T-helper 2 cell treated with Interferon-gamma antibody and Interleukin-4, amounts not matched to agents 100 ng/mL and 5 ng/mL, for 36 hours (primary cell): ENCODE data around the gene LGALS4. TPM values are rescaled to one million over a fixed set of nuclear protein-coding genes. Genes with fewer than 3 reads are reported as not detected.
"Not testable (repeated sequence)": the region's sequence is repeated elsewhere in the genome, so short reads cannot be mapped to it uniquely, and the experiment has no call there.

ENCODE experiments used
- intact Hi-C: fragments of 100-400 bp; cut with micrococcal nuclease; formaldehyde crosslinking; loops from one replicate; pipeline ENCODE4 v1.15.1; 2023
- total RNA-seq: library from RNA; stranded (reverse); gene quantifications from 2 replicates; pipeline ENCODE4 v1.2.3, GENCODE V29; 2022

Gene LGALS4
- total RNA-seq, 1 donor from 2014 or later, result 1.7 TPM

DNA sequence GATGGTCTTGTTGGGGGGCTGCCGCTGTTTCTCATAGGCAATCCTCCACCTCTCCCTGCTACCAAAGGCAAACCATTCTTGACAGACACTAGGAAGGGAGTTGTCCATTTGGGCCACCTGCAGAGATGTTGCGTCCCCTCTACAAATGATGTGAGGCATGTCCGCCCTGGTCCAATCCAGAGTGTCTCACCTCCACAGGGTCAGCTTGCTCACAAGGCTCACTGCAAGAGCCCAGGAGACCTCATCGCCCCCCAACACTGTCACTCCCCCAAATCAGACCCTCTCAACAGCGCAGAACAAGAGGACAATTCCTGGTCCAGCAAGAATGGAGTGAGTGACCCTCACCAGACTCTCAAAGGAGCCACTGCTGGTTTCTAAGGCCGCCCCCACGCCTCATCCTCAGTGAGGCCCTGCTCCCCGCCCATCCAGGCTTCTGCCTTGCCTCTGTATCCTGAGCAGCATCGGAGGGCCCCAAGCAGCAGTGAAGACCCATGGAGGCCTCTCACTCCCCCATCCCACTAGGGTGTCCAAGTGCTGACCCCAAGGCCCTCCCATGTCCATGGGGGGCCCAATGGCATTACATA lies 30.5 kb upstream of the LGALS4 start:
- intact Hi-C loops, result no loop called here

DNA sequence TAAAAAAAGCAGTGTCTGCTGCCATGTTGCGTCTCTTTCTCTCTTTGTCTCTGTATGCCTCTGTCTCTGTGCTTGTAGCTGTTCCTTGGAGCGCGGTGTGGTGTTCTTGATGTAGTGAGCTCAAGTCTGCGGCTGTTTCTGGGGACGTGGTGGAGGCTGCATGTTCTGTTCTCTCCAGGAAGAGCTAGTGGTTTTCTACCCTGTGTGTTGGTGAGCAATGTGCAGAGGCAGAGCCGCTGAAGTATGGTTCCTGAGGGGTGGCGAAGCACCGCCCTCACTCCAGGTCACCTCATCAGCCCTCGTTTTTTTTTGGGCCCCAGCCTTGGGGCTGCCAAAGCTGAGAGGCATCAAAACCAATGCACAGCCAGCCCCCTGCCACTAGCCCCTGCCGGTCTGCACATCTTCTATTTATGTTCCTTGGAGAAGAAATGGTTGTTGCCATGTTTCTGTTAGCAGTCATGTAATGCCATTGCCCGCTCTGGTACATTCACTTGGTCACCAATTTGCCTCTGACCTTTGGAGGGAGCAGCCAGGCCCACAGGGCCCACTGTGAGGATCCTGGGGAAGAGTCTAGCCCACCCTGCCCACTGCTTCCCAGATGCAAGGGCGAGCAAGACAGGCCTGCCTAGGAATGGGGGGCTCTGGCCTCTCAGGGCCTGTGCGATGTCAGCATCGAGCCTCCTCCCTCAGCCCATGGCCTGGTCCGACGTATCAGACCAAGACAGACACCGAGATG lies 29.9 kb upstream of the LGALS4 start:
- intact Hi-C loops, result loop anchor here (1.0 kb wide), 1 partner anchor 11 kb away; the partner anchor contains the start of gene ECH1

DNA sequence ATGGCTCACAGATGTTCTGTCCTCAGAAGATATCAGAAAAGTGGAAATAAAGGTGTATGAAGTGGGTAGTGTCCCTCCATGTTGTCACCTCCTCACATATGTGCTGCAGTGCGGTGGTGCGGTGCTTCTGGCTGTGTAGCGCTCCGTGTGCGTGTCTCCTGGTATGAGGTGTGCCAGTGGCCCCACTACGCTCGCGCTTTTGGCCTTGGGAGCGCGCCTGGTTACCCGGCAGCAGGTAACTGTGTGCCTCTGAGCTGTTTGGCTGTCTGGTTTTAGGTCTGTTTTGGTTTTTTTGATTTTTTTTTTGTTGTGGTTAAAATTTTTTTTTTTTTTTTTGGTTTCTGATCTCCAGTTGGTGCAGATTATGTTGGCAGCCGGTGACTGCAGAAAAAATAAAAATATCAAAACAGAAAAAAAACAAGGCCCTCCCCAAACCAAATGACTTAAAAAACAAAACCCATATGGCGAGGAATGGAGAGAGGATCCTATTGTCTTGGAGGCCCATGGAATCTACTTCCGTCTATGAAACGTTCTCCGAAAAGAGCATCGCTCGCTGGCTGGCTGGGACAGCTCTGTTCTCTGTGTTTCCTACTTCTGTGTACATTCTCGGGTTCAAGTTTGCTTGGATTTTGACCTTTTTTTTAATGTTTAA lies 29.2 kb upstream of the LGALS4 start:
- intact Hi-C loops, result loop anchor here (1.0 kb wide), 1 partner anchor 11 kb away; the partner anchor contains the start of gene ECH1

DNA sequence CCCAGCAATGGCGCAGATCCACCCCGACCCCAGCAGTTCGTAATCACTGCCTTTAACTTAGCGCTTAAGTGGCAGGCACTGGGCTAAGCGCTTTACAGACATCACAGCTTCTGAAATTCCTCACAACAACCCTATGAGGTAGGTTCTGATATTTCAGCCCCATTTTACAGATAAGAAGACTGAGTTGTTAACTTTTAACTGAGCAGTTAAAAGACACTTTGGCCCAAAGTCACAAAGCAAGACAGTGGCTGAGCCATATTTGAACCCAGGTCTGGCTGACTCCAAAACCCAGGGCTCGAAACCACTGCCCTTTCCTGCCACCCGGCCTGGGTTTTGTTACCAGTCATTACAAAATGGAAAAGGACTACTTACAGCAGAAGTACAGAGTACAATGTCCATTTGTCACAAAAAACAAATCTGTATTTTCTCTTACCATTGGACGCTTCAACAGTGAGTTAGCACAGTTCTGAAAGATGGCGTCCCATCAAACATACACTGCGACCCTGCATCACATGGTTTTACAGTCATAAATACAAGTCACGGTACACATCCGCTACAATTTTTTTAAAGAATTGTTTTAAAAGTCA lies 28.5 kb upstream of the LGALS4 start:
- intact Hi-C loops, result no loop called here

DNA sequence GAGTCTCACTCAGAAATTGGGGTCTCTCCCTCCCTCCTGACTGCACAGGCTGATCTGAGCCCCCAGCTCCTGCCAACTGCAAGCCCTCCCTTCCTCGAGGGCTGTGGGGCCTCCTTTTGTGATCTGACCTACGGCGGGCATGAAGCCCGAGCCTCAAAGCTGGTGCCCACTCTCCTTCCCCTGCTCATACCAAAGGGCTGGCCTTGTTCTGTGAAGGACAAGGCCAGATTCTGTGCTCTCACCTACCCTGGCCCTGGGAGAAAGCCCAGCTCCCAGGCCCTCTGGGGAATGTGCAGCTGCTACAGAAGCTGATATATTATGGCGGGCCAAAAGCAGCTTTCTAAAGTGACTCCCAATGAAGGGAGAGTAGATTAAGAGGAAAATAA lies 27.8 kb upstream of the LGALS4 start:
- intact Hi-C loops, result no loop called here

DNA sequence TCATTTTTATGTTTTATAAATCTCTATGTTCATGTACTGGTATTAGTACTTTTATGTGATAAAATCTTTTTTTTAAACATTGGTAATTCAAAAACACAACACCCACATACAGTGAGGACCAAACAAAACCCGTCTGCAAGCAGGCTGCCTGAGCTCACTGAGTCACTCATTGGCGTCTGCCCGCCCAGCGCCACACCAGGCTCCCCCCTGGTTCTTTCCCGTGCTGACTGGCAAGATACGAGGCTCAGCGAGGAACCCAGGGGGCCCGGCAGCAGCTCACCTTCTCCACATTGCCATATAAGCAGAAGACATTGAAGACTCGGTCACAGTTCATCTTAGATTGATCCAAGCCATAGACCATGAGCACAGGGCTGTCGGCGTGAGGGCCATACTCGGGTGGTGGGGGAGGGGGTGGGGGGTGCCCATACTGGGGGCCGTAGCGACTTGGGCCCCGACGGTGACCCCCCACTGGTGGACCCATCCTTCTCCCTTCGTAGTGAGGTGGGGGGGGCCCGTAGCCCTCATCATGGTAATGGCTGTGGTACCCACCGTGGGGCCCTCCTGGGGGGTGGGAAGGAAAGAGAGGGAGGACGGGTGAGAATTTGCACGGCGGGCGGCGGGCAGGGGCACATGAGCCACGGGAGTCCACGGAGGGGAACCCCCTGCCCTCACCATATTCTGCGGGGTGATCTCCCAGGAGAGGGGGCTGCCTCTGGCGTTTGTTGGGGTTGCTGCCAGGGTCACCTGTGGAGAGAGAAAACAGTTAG lies 27.3 kb upstream of the LGALS4 start:
- intact Hi-C loops, result no loop called here

DNA sequence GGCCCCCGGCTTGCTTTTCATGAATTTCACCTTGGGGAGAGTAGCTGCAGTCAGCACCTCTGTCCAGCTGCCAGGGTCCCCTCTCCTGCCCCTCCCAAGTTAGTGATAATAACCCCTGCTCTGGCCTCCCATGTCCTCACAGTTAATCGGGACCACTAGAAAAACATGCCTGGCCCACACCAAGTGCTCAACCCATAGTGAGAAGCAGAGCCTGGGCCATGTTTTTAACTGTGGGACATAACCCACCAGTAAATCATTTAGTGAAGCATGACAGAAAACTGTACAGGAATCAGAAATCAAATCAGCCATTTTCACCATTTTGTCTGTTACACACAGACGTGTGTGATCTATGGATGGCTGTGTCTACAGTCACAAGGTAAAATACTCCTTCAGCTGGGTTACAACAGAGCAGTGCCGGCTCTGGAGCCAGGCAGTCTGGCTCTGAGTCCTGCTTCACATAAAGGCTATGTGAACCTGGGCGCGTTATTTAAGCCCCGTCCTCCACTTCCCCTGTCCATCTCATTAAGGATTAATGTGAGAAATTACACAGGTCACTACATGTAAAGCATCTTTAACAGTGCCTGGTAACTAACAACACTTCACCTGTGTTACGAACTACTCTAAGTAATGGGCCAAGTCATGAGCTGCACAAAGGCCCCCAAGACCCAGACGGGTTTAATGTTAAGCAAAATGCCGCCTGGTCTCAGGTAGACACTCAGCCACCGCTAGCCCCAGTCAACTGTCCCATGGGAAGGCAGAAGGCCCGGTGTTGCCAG lies 26.4 kb upstream of the LGALS4 start:
- intact Hi-C loops, result no loop called here

DNA sequence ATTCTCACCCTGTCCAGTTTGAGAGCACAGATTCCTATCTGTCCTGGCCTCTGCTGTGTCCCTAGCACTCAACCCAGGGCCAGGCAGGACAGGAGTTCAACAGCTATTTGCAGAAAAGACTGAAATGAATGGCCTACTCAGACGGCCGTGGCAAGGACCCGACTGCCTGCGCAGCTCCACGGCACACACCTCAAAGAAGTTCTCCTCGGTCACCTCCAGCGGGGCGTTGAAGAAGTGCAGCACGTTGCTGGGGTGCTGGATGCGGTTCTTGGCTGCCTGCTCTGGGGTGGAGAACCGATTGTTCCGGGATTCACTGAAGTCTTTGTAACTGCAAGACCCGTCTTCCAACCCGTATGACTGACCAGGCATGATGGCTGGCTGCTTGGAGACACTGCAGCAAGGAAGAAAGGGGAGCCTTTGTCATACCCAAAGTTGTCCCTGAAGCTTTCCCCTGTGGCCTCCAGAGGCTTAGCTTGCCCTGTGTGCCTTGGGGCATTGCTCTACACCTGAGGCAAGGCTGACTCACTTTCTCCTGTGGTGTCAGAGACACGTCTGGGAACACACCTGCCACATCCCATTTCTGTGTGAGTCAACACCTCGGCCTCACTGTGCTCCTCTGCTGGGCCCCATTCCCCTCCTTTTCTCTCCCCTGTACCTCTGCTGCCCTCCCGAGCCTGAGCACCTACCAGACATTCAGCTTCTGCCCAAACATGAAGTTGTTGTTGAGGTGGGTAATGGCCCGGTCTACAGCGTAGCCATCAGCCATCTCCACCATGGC lies 25.7 kb upstream of the LGALS4 start:
- intact Hi-C loops, result no loop called here

DNA sequence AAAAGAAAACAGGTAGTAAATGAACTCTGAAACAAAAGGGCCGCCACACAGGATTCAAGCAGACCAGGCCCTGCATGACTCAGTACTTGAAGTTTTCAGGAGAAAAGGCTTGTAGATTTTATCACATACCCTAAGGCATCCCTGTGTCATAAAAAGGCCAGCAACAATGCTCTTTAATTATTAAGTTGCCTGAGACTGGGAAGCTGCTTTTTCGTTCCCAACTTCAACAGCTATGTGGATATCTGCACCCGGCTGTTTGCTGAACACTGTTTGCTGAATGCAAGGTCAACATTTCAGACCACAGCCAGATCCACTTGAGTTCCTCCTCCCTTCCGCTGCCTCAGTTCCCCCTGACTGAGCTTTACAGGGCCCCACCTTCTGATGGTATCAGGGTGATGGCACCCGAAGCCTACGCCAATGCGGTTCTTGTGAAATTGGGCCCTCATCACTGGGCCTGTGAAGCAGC lies 24.9 kb upstream of the LGALS4 start:
- intact Hi-C loops, result no loop called here

DNA sequence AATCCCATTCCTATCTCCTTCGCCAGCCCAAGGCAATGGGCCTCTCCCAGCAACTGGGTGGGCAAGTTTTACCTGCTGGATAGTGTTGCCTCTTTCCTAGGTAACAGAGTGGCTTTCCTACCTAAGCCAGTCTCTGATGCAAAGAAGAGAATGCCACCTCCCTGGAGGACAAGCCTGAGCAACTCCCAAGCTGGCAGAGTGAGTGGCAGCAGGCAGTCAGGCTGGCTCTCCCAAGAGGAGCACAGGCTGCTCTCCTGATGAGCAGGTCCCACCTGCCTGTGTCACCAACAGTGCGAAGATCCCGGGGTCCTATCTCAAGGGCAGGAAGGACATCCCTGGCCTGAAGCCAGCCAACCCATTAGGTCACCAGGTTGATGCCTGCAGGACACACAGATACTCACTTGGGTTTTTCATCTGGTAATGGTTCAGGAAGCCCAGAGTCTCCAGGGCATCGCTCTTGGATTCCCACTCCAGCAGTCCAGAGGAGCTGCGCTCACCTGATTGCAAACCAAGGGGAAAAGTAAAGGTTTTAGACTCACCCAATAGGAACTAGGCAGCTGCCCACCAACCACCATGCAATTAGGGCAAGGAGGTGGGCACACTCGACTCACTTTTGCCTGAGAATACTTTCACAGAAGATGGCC lies 24.4 kb upstream of the LGALS4 start:
- intact Hi-C loops, result no loop called here

DNA sequence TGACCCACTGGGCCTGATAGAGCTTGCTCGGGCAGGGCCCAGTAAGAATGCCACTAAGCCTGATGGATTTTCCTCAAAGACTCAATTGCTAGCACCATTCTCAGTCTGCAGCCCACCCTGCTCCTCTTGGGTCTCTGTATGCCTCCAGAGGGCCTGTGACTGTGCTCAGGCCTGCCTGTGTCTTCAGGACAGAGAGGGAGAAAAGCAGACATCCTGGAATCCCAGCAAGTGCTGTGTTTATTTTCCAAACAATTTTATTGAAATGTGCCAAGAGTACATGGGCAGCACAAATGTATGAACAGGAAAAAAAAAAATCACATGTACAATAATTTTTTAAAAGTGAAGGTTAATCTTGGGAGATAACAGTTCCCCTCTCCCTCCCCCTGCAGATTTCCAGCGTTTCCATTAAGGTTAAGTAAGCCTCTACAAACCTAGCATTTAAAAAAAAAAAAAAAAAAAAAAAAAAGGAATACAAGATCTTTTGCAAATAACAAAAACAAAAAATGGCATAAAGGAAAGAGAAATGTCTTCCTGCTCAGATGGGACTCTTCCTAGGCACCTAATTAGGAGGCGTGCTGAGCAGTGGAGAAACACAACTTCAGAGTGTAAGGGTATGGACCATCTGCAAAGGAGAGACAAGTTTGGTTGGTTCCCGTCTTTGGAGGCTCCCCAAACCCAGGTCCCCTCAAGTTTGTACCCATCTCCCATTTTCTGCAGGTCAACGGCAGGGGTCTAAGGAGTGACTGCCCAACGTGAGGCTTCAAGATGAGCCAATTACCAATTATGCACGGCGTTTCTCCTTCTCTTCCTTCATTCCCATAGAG lies 23.6 kb upstream of the LGALS4 start:
- intact Hi-C loops, result no loop called here

DNA sequence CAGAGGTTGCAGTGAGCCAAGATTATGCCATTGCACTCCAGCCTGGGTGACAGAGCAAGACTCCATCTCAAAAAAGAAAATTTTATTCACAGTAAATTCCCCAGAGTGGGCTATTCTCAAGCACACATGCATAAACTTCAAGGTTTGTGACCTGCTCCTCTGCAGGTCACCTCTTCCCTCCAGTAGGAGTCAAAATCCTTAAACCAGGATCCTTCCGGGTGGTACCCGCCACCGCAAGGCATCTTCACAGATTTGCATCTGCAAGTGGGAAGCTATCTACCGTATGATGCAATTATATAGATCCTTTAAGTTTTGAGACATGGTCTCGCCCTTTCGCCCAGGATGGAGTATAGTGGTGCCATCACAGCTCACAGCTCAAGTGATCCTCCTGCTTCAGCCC lies 21.8 kb upstream of the LGALS4 start:
- intact Hi-C loops, result no loop called here

DNA sequence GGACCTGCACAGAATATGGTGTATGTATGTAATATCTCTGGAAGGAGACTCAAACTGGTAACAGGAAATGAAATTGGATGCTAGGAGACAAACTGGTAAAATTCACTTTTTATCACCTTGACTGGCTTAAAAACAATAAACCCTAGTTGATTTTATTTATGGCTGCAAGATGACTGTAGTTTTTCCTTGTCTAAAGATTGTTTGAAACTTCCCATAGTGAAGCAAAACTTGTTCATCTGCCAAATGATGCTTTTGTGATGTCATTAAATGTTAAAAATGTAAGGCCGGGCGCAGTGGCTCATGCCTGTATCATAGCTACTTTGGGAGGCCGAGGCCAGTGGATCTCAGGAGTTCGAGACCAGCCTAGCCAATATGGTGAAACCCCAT lies 21.4 kb upstream of the LGALS4 start:
- intact Hi-C loops, result no loop called here

DNA sequence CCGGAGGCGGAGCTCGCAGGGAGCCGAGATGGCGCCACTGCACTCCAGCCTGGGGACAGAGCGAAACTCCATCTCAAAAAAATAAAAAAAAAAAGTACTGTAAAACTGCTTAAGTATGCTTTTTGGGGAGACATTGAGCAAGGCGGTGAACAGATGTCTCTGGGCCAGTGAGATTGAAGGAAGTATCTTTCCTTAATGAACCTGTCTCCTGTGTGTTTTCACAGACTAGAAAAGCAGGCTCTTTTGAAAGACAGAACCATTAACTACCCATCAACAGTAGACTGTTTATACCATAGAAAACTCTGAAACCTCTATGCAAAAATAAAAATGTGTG lies 20.3 kb upstream of the LGALS4 start:
- intact Hi-C loops, result loop anchor here (2.0 kb wide), 1 partner anchor 46 kb away; the partner anchor contains the start of gene RINL

DNA sequence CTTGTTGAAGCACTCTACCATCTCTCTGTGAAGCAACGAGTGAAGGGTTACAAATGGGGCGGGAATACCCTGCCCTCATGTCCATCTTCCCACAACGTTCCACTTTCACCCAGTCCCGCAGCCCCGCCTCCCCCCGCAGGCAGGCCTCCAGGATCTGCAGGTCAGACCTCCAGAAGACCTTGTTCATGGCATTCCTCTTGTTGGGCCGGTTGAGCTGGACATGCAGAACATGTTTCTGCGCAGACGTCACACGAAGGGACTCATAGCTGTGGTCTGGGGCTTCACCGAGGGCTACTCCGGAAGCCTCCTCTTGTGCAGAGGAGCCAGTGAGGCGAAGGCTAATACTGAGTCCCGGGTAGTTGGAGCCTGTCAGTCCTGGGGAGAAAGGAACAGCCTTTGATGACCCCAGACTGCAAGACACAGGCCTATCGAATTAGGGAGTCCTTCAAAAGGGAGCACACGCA lies 18.4 kb upstream of the LGALS4 start:
- intact Hi-C loops, result loop anchor here (1.0 kb wide), 6 partner anchors 11 to 99 kb away; partner anchors contain the start of genes MRPS12, NFKBIB, SARS2 and SIRT2

DNA sequence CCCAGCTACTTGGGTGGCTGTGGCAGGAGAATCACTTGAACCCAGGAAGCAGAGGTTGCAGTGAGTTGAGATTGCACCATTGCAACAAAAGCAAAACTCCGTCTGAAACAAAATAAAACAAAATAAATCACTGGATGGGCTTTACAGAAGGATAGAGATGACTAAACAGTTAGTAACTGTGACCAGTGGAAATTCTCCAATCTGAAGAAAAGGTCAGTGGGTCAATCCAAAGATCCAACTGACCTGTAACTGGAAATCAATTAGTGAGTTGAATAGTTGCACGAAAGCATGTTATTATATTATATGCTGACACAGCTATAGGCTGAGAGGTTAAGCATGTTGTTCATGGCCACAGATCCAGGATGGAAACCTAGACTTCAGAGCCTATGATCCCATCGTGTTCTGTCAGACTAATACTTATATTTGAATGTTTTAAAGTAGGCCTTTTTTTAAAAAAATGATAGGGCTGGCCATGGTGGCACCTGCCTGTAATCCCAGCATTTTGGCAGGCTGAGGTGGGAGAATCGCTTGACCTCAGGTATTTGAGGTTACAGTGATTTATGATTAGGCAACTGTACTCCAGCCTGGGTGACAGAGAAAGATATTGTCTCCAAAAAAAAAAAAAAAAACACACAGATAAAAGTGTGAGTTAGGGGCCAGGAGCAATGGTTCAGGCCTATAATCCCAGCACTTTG lies 17.4 kb upstream of the LGALS4 start:
- intact Hi-C loops, result no loop called here

DNA sequence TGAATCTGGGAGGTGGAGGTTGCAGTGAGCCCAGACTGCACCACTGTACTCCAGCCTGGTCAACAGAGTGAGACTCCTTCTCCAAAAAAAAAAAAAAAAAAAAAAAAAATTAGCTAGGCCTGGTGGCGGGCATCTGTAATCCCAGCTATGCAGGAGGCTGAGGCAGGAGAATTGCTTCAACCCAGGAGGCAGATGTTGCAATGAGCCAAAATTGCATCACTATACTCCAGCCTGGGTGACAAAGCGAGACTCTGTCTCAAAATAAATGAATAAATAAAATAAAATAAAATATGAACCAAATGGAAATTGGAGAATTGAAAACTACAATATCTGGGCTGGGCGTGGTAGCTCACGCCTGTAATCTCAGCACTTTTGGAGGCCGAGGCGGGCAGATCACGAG lies 16.5 kb upstream of the LGALS4 start:
- intact Hi-C loops, result not testable (repeated sequence)
